ENCODE measurements around the gene RPL11. TPM values are rescaled to one million over a fixed set of nuclear protein-coding genes. Genes with fewer than 3 reads are reported as not detected.
A peak's percentile ranks its signal among the peaks of the same experiment; 100 is the strongest.

Gene RPL11
- total and polyA plus RNA-seq, 10 of the 15 experiments (the other 5 are each of a cell fraction or from before 2014, with no cell fraction given) = 968 to 4,611 (median 2,521) TPM

DNA sequence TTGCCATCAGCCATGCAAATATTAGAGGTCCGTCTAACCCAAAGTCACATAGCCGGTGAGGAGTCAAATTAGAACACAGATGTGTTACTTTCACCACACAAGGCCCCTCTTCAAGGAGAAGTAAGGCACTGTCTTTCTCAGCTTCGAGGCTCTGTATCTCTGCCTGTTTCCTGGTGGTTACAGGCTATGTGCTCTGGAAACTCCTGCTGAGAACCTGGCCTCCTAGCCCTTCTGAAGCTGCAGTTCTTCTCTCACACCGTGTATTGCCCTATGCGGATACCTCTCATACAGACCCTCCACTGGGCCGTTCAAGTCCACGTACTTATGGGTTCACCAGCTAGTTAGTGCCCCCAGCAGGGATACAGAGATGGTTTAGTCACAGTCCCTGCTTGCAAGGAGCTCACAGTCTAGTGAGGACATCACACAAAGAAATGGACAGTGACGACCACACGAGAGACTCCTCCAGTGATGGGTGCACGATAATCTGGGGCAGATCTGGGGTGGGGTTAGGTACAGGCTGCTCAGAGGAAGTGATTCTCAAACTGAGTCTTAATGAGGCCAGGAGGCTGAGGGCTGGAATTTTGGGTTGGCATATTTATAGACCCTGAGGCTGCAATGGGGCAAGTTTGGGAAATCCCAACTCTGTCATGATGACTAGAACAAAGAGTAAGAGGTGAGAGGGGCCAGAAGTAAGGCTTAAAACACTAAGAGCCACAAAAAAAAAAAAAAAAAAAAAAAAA, 28.8 kb downstream of the RPL11 start (continued):
- TF ChIP-seq, protein P1, sequence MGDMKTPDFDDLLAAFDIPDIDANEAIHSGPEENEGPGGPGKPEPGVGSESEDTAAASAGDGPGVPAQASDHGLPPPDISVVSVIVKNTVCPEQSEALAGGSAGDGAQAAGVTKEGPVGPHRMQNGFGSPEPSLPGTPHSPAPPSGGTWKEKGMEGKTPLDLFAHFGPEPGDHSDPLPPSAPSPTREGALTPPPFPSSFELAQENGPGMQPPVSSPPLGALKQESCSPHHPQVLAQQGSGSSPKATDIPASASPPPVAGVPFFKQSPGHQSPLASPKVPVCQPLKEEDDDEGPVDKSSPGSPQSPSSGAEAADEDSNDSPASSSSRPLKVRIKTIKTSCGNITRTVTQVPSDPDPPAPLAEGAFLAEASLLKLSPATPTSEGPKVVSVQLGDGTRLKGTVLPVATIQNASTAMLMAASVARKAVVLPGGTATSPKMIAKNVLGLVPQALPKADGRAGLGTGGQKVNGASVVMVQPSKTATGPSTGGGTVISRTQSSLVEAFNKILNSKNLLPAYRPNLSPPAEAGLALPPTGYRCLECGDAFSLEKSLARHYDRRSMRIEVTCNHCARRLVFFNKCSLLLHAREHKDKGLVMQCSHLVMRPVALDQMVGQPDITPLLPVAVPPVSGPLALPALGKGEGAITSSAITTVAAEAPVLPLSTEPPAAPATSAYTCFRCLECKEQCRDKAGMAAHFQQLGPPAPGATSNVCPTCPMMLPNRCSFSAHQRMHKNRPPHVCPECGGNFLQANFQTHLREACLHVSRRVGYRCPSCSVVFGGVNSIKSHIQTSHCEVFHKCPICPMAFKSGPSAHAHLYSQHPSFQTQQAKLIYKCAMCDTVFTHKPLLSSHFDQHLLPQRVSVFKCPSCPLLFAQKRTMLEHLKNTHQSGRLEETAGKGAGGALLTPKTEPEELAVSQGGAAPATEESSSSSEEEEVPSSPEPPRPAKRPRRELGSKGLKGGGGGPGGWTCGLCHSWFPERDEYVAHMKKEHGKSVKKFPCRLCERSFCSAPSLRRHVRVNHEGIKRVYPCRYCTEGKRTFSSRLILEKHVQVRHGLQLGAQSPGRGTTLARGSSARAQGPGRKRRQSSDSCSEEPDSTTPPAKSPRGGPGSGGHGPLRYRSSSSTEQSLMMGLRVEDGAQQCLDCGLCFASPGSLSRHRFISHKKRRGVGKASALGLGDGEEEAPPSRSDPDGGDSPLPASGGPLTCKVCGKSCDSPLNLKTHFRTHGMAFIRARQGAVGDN (IDR thresholded peaks at IDR 0.05) = peak; percentile 91
- TF ChIP-seq, protein P2, sequence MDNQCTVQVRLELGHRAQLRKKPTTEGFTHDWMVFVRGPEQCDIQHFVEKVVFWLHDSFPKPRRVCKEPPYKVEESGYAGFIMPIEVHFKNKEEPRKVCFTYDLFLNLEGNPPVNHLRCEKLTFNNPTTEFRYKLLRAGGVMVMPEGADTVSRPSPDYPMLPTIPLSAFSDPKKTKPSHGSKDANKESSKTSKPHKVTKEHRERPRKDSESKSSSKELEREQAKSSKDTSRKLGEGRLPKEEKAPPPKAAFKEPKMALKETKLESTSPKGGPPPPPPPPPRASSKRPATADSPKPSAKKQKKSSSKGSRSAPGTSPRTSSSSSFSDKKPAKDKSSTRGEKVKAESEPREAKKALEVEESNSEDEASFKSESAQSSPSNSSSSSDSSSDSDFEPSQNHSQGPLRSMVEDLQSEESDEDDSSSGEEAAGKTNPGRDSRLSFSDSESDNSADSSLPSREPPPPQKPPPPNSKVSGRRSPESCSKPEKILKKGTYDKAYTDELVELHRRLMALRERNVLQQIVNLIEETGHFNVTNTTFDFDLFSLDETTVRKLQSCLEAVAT (IDR thresholded peaks at IDR 0.05) = peak; percentile 73
- TF ChIP-seq CHD4 (IDR thresholded peaks at IDR 0.05) (no peak), BHLHE40 (IDR thresholded peaks at IDR 0.05; ENCODE audit: borderline replicate concordance in 1 of 2, low read depth in 2 of 2, low read length in 1 of 2) (peak; percentile 26 to 39; a peak in 2 of 4 replicates), HDGF (IDR thresholded peaks at IDR 0.05) (0 out of 2 replicates have a peak, but pooled peaks have one; percentile 15), CREM (IDR thresholded peaks at IDR 0.05; ENCODE audit: low read depth) (peak; percentile 50), CBFB (IDR thresholded peaks at IDR 0.05; ENCODE audit: low read depth) (peak; percentile 60), RELA (IDR thresholded peaks at IDR 0.05; ENCODE audit: borderline replicate concordance, partially characterized antibody) (peak; percentile 91), TBL1XR1 (IDR thresholded peaks at IDR 0.05; ENCODE audit: low read depth, low read length) (no peak), POU2F2 (IDR thresholded peaks at IDR 0.05; ENCODE audit: borderline replicate concordance, low read depth, low read length) (peak; percentile 78; the same call in 2 of the 3 replicates), ZNF384 (IDR thresholded peaks at IDR 0.05; ENCODE audit: borderline replicate concordance, low read depth, low read length) (peak; percentile 87), HDAC6 (IDR thresholded peaks at IDR 0.05; ENCODE audit: unreplicated experiment) (no peak), NFIC (IDR thresholded peaks at IDR 0.05; ENCODE audit: low read depth, low read length) (peak; percentile 82), TCF12 (IDR thresholded peaks at IDR 0.05; ENCODE audit: low read depth, low read length) (peak; percentile 44; the same call in 1 of the 2 replicates), IKZF2 (IDR thresholded peaks at IDR 0.05) (peak; percentile 88 to 91), CEBPB (IDR thresholded peaks at IDR 0.05; ENCODE audit: borderline replicate concordance in 1 of 2, low read depth in 2 of 2, low read length in 2 of 2) (0 out of 4 replicates have a peak, but pooled peaks of 1 of the 2 experiments have one; percentile 56), PML (IDR thresholded peaks at IDR 0.05; ENCODE audit: low read length) (peak; percentile 60), FOXM1 (IDR thresholded peaks at IDR 0.05; ENCODE audit: low read depth, low read length) (peak; percentile 74), KLF5 (IDR thresholded peaks at IDR 0.05; ENCODE audit: partially characterized antibody) (peak; percentile 26)
- TF ChIP-seq, protein P3, sequence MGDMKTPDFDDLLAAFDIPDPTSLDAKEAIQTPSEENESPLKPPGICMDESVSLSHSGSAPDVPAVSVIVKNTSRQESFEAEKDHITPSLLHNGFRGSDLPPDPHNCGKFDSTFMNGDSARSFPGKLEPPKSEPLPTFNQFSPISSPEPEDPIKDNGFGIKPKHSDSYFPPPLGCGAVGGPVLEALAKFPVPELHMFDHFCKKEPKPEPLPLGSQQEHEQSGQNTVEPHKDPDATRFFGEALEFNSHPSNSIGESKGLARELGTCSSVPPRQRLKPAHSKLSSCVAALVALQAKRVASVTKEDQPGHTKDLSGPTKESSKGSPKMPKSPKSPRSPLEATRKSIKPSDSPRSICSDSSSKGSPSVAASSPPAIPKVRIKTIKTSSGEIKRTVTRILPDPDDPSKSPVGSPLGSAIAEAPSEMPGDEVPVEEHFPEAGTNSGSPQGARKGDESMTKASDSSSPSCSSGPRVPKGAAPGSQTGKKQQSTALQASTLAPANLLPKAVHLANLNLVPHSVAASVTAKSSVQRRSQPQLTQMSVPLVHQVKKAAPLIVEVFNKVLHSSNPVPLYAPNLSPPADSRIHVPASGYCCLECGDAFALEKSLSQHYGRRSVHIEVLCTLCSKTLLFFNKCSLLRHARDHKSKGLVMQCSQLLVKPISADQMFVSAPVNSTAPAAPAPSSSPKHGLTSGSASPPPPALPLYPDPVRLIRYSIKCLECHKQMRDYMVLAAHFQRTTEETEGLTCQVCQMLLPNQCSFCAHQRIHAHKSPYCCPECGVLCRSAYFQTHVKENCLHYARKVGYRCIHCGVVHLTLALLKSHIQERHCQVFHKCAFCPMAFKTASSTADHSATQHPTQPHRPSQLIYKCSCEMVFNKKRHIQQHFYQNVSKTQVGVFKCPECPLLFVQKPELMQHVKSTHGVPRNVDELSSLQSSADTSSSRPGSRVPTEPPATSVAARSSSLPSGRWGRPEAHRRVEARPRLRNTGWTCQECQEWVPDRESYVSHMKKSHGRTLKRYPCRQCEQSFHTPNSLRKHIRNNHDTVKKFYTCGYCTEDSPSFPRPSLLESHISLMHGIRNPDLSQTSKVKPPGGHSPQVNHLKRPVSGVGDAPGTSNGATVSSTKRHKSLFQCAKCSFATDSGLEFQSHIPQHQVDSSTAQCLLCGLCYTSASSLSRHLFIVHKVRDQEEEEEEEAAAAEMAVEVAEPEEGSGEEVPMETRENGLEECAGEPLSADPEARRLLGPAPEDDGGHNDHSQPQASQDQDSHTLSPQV (IDR thresholded peaks at IDR 0.05) = no peak

Measured in GM12878 (cell line).